HG03064 (cell line): ENCODE data around the gene ETV1.
"Not testable (repeated sequence)": the region's sequence is repeated elsewhere in the genome, so short reads cannot be mapped to it uniquely, and the experiment has no call there.

Experiments
- ATAC-seq: cut with Tn5 transposase; IDR thresholded peaks from one replicate; pipeline ENCODE4 v1.9.1; 2021; ENCODE audit warnings: low read depth; ENCODE audit not compliant: unreplicated experiment

ETV1 gene

GRCh38 chr7:13945670-13946069, 43.8 kb downstream of the ETV1 start:
- no peak for ATAC-seq

GRCh38 chr7:13933536-13933935, 55.9 kb downstream of the ETV1 start:
- no peak for ATAC-seq

- no peak for ATAC-seq
These were observed 56.4 kb downstream of the ETV1 start for GRCh38 chr7:13933091-13933490.

GRCh38 chr7:13932131-13932530, 57.3 kb downstream of the ETV1 start:
- no peak for ATAC-seq

- no peak for ATAC-seq
These were observed 68.4 kb downstream of the ETV1 start for GRCh38 chr7:13921062-13921461.

GRCh38 chr7:13920053-13920697, 69.3 kb downstream of the ETV1 start:
- no peak for ATAC-seq

- ATAC-seq: not testable (repeated sequence)
These were observed 71.1 kb downstream of the ETV1 start for GRCh38 chr7:13918333-13918732.

GRCh38 chr7:13917103-13917502, 72.4 kb downstream of the ETV1 start:
- not testable (repeated sequence) for ATAC-seq

- no peak for ATAC-seq
These were observed 73.6 kb downstream of the ETV1 start for GRCh38 chr7:13915891-13916290.

- no peak for ATAC-seq
These were observed 76.7 kb downstream of the ETV1 start for GRCh38 chr7:13912715-13913278.

- no peak for ATAC-seq
These were observed 77.6 kb downstream of the ETV1 start for GRCh38 chr7:13911909-13912308.

GRCh38 chr7:13910805-13911551, 78.5 kb downstream of the ETV1 start:
- ATAC-seq: no peak

- ATAC-seq: no peak
These were observed 80.6 kb downstream of the ETV1 start for GRCh38 chr7:13908667-13909397.

- no peak for ATAC-seq
These were observed 81.6 kb downstream of the ETV1 start for GRCh38 chr7:13907831-13908230.

GRCh38 chr7:13904689-13905088, 84.8 kb downstream of the ETV1 start:
- ATAC-seq: no peak

- ATAC-seq: no peak
These were observed 85.5 kb downstream of the ETV1 start for GRCh38 chr7:13904007-13904406.

- no peak for ATAC-seq
These were observed 87.9 kb downstream of the ETV1 start for GRCh38 chr7:13901577-13901976.

GRCh38 chr7:13898957-13899670, 90.4 kb downstream of the ETV1 start:
- no peak for ATAC-seq

- ATAC-seq: no peak
These were observed 91.6 kb downstream of the ETV1 start for GRCh38 chr7:13897819-13898218.

- ATAC-seq: no peak
These were observed 94.5 kb downstream of the ETV1 start for GRCh38 chr7:13894954-13895353.

- no peak for ATAC-seq
These were observed 95.1 kb downstream of the ETV1 start for GRCh38 chr7:13894377-13894776.
